Spinal cord (tissue), 10 donors: ENCODE measurements around the gene C1orf21. TPM values are rescaled to one million over a fixed set of nuclear protein-coding genes. Genes with fewer than 3 reads are reported as not detected.
"Not testable (repeated sequence)": the region's sequence is repeated elsewhere in the genome, so short reads cannot be mapped to it uniquely, and the experiment has no call there.

ENCODE experiments used
- DNase-seq, 6 donors: peaks; one replicate each; pipeline versions ENCODE4 v3.0.0 to v3.0.0-alpha.2; 2013 to 2015; ENCODE audit warnings: low spot score in 6 of 6, low read depth in 4 of 6
- H3K27ac ChIP-seq: one replicate; pipeline ENCODE4 v1.5.1; 2013; ENCODE audit warnings: low read depth, low read length, control low read depth
- H3K27me3 ChIP-seq: one replicate; pipeline ENCODE4 v1.6.1; 2013; ENCODE audit warnings: low read length; ENCODE audit not compliant: control insufficient read depth, insufficient read depth
- H3K36me3 ChIP-seq: one replicate; pipeline ENCODE4 v1.6.1; 2013; ENCODE audit warnings: low read length; ENCODE audit not compliant: control insufficient read depth, insufficient read depth
- H3K4me1 ChIP-seq: one replicate; pipeline ENCODE4 v1.6.1; 2013; ENCODE audit warnings: low read length; ENCODE audit not compliant: control insufficient read depth, insufficient read depth
- H3K4me3 ChIP-seq: one replicate; pipeline ENCODE4 v1.5.1; 2013; ENCODE audit warnings: low read depth, low read length, control low read depth
- H3K9me3 ChIP-seq: one replicate; pipeline ENCODE4 v1.6.1; 2013; ENCODE audit warnings: low read length; ENCODE audit not compliant: control insufficient read depth, insufficient read depth
- WGBS: methylation state at CpG from one replicate; pipeline ENCODE4 v1.1.5; 2013; ENCODE audit warnings: missing lambda C conversion rate; ENCODE audit not compliant: insufficient coverage; 5-methylcytosine and 5-hydroxymethylcytosine counted together
- long read RNA-seq, 4 donors: transcript quantifications; one replicate each; lab custom pipeline, GENCODE V29; 2026
- polyA plus RNA-seq, 2 donors: library from polyadenylated mRNA; unstranded; fragments of 120-200 nt; gene quantifications; one replicate each; pipeline ENCODE4 v1.2.1, GENCODE V29; 2013; ENCODE audit not compliant: insufficient read length in 2 of 2
- total RNA-seq, 2 donors: library from RNA; depleted of rRNA in 1 of 2; stranded (reverse); fragments of 120-200 nt in 1 of 2; fragments of >200 nt in 1 of 2; gene quantifications; one replicate each; pipeline versions ENCODE4 v1.2.3 to v1.2.4, GENCODE V29; 2013 to 2014
- donor health status: healthy.

Gene C1orf21
- 10 to 100 TPM; 17.6 to 22.8 TPM for total RNA-seq
- polyA plus RNA-seq: 10 to 100 TPM; 41.0 to 55.5 TPM
- long read RNA-seq, donor 1, full-length matches to known transcripts: 25 of 25 reads
- long read RNA-seq, donor 1, partial matches to known transcripts: 0 of 25 reads
- long read RNA-seq, donor 1, other reads (novel, unspliced or antisense): 0 of 25 reads
- long read RNA-seq, donor 2, full-length matches to known transcripts: 11 of 11 reads
- long read RNA-seq, donor 2, partial matches to known transcripts: 0 of 11 reads
- long read RNA-seq, donor 2, other reads (novel, unspliced or antisense): 0 of 11 reads
- long read RNA-seq, donor 3, full-length matches to known transcripts: 12 of 12 reads
- long read RNA-seq, donor 3, partial matches to known transcripts: 0 of 12 reads
- long read RNA-seq, donor 3, other reads (novel, unspliced or antisense): 0 of 12 reads
- long read RNA-seq, donor 4, full-length matches to known transcripts: 28 of 28 reads
- long read RNA-seq, donor 4, partial matches to known transcripts: 0 of 28 reads
- long read RNA-seq, donor 4, other reads (novel, unspliced or antisense): 0 of 28 reads

- peak within 1 kb of the TSS; percentile 83 for H3K4me3 ChIP-seq
- H3K27me3 ChIP-seq: peaks cover 2% of the 10 kb centered on the region
- H3K9me3 ChIP-seq: no peaks in the 10 kb centered on the region
- peak; percentile 75 to 98 (median 87) for DNase-seq
- WGBS: under 1% methylated on average over 66 of the region's 73 CpGs
- peaks cover 6% of the 10 kb centered on the region for H3K4me1 ChIP-seq
- peak within 1 kb of the TSS; percentile 89 for H3K27ac ChIP-seq
- no peaks in the 10 kb centered on the region for H3K36me3 ChIP-seq
These were observed at the start of gene C1orf21 for GRCh38 chr1:184386312-184387068. Gene C1orf21, plus strand, starts transcription at chr1:184387029. Its CDS starts 90,481 bp downstream, at chr1:184477510.

- not testable (repeated sequence) for H3K27ac ChIP-seq, H3K36me3 ChIP-seq, H3K4me3 ChIP-seq, H3K27me3 ChIP-seq, H3K4me1 ChIP-seq, DNase-seq, H3K9me3 ChIP-seq
- no CpG with 5 or more reads among the region's 1 CpG for WGBS
These were observed 49.0 kb upstream of the C1orf21 start for GRCh38 chr1:184337865-184338264.

DNA sequence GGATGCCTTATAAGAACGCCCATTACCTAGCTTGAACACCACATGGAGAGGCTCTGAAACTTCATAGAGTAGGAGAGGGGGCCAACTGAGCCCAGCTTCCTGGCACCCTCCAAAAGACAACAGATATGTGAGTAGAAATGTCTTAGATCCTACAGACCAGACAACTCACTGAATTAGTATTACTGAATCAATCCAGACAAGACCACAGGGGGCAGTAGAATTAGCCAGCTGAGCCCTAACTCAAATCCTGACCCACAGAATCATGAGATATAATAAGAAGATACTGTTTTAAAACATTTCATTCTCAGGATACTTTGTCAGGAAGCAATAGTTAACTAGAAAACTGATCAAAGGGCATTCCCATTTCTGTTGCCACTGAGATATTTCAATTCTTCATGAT is 45.8 kb upstream of the C1orf21 start:
- H3K27ac ChIP-seq: no peak overlapping the region
- no peak overlapping the region for H3K4me3 ChIP-seq
- H3K9me3 ChIP-seq: peaks cover 4% of the 10 kb centered on the region
- no CpG with 5 or more reads among the region's 1 CpG for WGBS
- no peak for DNase-seq
- no peaks in the 10 kb centered on the region for H3K4me1 ChIP-seq
- H3K36me3 ChIP-seq: no peaks in the 10 kb centered on the region
- no peaks in the 10 kb centered on the region for H3K27me3 ChIP-seq

DNA sequence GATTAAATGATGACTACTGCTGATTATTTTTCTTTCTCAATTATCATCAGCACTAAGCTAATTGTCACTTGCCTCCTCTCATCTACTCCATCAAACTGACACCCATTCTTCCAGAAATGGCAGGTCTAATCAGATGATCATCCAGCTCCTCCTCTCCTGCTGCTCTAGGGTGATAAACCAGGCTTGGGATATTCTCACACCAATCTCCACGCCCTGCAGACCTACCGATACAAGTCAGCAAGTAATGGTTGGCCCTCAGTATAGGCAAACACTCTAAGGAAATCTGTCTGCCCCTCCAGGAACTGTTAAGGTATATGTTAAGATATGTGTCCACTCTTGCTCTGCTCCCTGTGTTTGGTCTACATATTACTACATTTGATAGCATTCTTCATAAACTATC is 36.3 kb upstream of the C1orf21 start:
- Histone ChIP-seq H3K4me3 (no peak overlapping the region), H3K36me3 (no peaks in the 10 kb centered on the region), H3K9me3 (no peaks in the 10 kb centered on the region), H3K4me1 (no peaks in the 10 kb centered on the region), H3K27ac (no peak overlapping the region), H3K27me3 (no peaks in the 10 kb centered on the region)
- 61% methylated on average over 2 of the region's 2 CpGs for WGBS
- no peak for DNase-seq

DNA sequence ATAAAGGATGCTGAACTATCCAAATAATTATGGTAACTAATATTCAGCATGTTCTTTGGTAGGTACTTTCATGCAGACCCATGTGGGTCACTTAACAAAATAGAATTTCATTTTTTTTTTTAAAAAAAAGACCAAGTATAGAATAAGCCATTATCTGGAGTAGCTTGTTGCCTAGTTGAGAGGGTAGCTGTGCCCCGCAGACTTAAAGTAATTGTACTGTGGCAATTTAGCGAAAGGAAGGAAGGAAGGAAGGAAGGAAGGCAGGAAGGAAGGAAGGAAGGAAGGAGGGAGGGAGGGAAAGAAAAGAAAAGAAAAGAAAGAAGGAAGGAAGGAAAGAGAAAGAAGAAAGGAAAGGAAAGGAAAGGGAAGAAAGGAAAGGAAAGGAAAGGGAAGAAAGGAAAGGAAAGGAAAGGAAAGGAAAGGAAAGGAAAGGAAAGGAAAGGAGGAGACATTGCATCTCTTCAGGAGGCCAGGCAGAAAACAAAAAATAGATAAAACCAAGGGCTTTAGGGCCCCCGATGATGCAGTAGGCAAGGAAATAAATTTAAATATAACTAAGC is 35.3 kb upstream of the C1orf21 start:
- no peak for DNase-seq
- H3K27ac ChIP-seq: no peak overlapping the region
- WGBS: 98% methylated on average over 2 of the region's 3 CpGs

GRCh38 chr1:184352776-184353175 is 34.1 kb upstream of the C1orf21 start:
- no peaks in the 10 kb centered on the region for H3K36me3 ChIP-seq
- no peaks in the 10 kb centered on the region for H3K9me3 ChIP-seq
- no peak for DNase-seq
- no CpG with 5 or more reads among the region's 1 CpG for WGBS
- no peaks in the 10 kb centered on the region for H3K27me3 ChIP-seq
- no peak overlapping the region for H3K4me3 ChIP-seq
- no peak overlapping the region for H3K27ac ChIP-seq
- H3K4me1 ChIP-seq: no peaks in the 10 kb centered on the region

More for the DNA sequence above, 35.3 kb upstream of the C1orf21 start:
- Histone ChIP-seq H3K9me3 (no peaks in the 10 kb centered on the region), H3K27me3 (no peaks in the 10 kb centered on the region), H3K4me1 (no peaks in the 10 kb centered on the region), H3K4me3 (no peak overlapping the region), H3K36me3 (no peaks in the 10 kb centered on the region)

GRCh38 chr1:184354719-184355118 is 32.1 kb upstream of the C1orf21 start:
- no peaks in the 10 kb centered on the region for H3K27me3 ChIP-seq
- no peaks in the 10 kb centered on the region for H3K4me1 ChIP-seq
- H3K9me3 ChIP-seq: no peaks in the 10 kb centered on the region
- no peaks in the 10 kb centered on the region for H3K36me3 ChIP-seq
- 100% methylated on average over 2 of the region's 2 CpGs for WGBS
- no peak overlapping the region for H3K4me3 ChIP-seq
- no peak for DNase-seq
- no peak overlapping the region for H3K27ac ChIP-seq

- Histone ChIP-seq H3K27ac (no peak overlapping the region), H3K36me3 (no peaks in the 10 kb centered on the region), H3K27me3 (no peaks in the 10 kb centered on the region), H3K4me3 (no peak overlapping the region), H3K9me3 (no peaks in the 10 kb centered on the region), H3K4me1 (no peaks in the 10 kb centered on the region)
- DNase-seq: no peak
- WGBS: no CpG with 5 or more reads among the region's 2 CpGs
These were observed 29.9 kb upstream of the C1orf21 start for GRCh38 chr1:184356891-184357290.

DNA sequence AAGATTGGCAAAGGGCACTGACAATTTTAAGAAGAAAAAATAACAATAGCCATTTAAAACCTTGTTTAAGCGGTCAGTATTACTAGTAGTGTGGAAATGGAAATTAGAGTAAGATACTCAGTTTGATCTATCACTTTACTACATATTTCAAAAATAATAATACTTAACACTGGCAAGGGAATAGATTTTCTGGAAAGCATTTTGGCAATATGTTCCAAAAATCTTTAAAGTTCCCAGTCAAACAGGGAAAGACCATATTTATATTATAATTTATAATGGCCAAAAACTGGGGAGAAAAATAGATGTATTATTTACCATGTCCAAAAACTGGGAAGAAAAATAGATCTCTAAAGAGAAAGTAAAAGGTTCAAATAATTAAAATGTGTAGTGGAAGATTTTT is 28.6 kb upstream of the C1orf21 start:
- no CpG with 5 or more reads among the region's 1 CpG for WGBS
- H3K4me3 ChIP-seq: no peak overlapping the region
- no peaks in the 10 kb centered on the region for H3K9me3 ChIP-seq
- H3K27me3 ChIP-seq: no peaks in the 10 kb centered on the region
- no peaks in the 10 kb centered on the region for H3K4me1 ChIP-seq
- no peak overlapping the region for H3K27ac ChIP-seq
- no peak for DNase-seq
- no peaks in the 10 kb centered on the region for H3K36me3 ChIP-seq
